Retinal pigment epithelial cell (primary cell): ENCODE measurements around the gene RSPO4.
"Not testable (repeated sequence)": the region's sequence is repeated elsewhere in the genome, so short reads cannot be mapped to it uniquely, and the experiment has no call there.

Experiments
- DNase-seq: peaks from one replicate; pipeline ENCODE4 v3.0.0-alpha.2; 2010; ENCODE audit warnings: low read depth
- H3K4me3 ChIP-seq: 2 replicates; pipeline ENCODE4 v1.5.1; 2011; ENCODE audit warnings: mild to moderate bottlenecking, low read length, control low read depth, moderate library complexity
- TF ChIP-seq, protein P1 (sequence below): conservative IDR thresholded peaks from 2 replicates; pipeline ENCODE4 v1.5.1; 2011; ENCODE audit warnings: low read depth, low read length, control low read depth, inconsistent platforms

RSPO4 gene

DNA sequence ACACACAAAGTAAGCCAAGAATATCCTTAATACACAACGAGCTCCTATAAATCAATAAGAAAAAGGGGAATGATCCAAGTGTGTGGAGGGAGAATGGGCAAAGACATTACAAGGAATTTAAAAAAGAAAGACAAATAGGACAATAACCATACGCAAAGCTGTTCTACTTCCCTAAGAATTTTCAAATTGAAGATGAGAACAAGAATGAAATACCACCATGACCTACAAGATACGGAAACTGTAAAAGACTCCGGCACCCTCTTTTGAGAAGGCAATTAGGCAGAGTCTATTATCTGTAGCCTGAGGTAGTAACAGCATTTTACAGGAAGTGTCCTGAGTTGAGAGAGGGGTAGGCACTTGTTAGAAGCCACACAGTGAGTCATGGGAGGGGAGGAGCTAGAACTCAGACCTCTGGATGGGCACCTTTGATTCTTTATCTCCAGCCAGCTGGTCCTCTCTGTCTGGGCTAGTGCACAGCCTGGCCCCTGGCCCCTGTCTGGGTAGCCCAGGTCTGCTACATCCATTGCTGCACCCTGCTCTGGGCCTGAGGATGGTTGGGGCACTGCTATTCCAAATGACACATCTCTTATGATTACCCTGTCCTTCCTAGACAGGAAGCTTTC lies 15.3 kb downstream of the RSPO4 start:
- no peak overlapping the region for H3K4me3 ChIP-seq
- no peak for DNase-seq
- TF ChIP-seq, protein P1, sequence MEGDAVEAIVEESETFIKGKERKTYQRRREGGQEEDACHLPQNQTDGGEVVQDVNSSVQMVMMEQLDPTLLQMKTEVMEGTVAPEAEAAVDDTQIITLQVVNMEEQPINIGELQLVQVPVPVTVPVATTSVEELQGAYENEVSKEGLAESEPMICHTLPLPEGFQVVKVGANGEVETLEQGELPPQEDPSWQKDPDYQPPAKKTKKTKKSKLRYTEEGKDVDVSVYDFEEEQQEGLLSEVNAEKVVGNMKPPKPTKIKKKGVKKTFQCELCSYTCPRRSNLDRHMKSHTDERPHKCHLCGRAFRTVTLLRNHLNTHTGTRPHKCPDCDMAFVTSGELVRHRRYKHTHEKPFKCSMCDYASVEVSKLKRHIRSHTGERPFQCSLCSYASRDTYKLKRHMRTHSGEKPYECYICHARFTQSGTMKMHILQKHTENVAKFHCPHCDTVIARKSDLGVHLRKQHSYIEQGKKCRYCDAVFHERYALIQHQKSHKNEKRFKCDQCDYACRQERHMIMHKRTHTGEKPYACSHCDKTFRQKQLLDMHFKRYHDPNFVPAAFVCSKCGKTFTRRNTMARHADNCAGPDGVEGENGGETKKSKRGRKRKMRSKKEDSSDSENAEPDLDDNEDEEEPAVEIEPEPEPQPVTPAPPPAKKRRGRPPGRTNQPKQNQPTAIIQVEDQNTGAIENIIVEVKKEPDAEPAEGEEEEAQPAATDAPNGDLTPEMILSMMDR: no peak

DNA sequence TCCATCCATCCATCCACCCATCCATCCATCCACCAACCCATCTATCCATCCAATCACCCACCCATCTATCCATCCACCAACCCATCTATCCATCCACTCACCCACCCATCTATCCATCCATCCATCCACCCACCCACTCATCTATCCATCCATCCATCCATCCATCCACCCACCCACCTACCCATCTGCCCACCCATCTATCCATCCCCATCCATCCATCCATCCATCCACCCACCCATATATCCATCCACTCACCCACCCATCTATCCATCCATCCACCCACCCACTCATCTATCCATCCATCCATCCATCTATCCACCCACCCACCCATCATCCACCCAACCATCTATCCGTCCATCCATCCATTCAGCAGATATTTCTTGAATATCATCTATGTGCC lies 17.1 kb downstream of the RSPO4 start:
- not testable (repeated sequence) for DNase-seq, H3K4me3 ChIP-seq

DNA sequence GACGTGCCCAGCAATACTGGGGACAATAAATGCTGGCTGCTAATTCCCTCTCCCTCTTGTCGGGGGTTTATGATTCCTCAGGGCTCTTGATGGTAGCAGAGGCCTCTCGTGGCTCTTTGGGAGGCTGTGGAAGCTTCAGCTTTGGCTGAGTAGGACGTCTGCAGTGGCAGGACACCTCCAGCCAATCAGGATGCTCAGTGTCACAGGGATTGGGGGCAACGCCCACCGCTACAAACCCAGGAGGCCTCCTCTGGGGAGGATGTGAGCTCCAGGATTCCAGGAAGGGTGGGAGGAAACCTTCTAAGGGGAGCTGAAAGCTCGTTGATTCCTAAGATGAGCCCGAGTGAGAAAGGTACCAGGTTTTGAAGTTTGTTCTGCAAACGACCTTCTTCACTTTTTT lies 19.4 kb downstream of the RSPO4 start:
- TF ChIP-seq, protein P1: no peak
- DNase-seq: no peak
- H3K4me3 ChIP-seq: no peak overlapping the region

DNA sequence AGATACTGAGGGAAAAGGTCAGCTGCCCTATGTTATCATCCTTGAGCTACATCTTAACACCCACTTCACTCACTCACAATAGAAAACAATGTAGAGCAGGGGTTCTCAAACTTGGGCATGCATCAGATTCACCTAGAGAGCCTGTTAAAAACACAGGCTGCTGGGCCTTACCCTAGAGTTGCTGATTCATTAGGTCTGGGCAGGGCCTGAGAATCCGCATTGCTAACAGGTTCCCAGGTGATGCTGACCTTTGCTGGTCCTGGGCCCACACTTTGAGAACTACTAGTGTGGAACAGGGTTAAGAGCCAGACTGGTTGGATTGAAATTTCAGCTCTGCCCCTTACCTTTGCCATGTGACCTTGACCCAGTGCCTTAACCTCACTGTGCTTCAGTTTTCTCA lies 25.1 kb downstream of the RSPO4 start:
- DNase-seq: no peak
- no peak overlapping the region for H3K4me3 ChIP-seq
- TF ChIP-seq, protein P1: no peak

DNA sequence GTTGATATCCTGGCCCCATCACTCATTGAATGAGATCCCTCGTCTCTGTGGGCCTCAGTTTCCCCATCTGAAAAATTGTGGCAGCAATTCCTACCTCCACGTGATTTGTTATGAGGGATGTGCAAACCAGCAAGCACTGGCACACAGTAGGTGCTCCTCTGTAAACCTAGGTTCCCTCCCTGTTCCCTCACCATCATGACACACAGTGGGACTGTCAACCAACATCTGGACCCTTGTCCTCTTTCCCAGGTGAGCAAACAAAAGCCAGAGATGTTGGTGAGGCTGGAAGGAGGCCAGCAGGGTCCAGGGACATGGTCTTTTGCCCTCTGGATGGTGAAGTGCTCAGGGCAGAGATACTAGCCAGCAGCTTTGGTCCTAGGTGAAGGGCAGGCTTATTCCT lies 26.1 kb downstream of the RSPO4 start:
- H3K4me3 ChIP-seq: no peak overlapping the region
- DNase-seq: no peak
- TF ChIP-seq, protein P1: no peak

DNA sequence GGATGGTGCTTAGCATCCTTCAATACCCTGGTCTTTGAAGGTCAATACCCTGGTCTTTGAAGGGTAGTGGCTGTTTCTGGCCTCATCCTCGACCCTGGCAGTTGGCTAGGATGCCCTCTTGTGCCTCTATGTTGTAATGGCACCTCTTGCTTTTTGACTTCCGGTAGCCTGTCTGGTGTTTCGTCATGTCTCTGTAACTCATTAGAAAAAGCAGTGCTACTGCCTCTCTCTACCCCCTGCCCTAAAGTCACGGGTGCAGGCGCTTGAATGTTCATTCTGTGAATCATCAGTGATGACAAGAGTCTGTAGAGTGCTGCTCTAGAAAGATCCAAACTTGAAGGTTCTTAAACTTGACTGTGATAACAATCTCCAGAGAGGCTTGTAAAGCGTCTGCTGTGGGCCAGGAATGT lies 28.3 kb downstream of the RSPO4 start:
- no peak for DNase-seq
- TF ChIP-seq, protein P1: peak; percentile 39
- no peak overlapping the region for H3K4me3 ChIP-seq

DNA sequence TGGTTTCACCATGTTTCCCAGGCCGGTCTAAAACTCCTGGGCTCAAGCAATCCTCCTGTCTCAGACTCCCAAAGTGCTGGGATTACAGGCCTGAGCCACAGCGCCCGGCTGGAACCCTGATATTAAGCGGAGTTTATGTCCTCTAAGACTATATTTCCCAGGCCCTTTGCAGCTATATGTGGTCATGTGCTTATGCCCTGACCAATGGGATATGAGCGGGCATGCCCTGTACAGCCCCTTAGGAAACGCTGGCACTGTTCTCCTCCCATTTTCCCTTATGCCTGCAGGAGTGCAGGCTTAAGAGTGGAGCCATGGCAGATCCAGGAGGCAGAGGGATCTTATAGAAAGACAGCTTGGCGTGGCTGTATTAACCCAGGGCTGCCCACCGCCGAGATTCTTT lies 29.9 kb downstream of the RSPO4 start:
- no peak overlapping the region for H3K4me3 ChIP-seq
- TF ChIP-seq, protein P1: no peak
- no peak for DNase-seq
